HG03439 (cell line): Measurements from ENCODE around the gene RAD23A.

Experiments
- ATAC-seq: cut with Tn5 transposase; IDR thresholded peaks from one replicate; pipeline ENCODE4 v1.9.1; 2021; ENCODE audit warnings: mild to moderate bottlenecking, moderate library complexity; ENCODE audit not compliant: unreplicated experiment

RAD23A gene

GRCh38 chr19:13002166-13002898, 56.7 kb downstream of the RAD23A start:
- ATAC-seq = no peak

GRCh38 chr19:13003081-13003480, 57.4 kb downstream of the RAD23A start:
- no peak for ATAC-seq
